Endodermal cell (in vitro differentiated cells): Measurements from ENCODE around the gene TMTC1. TPM values are rescaled to one million over a fixed set of nuclear protein-coding genes. Genes with fewer than 3 reads are reported as not detected.
A peak's percentile ranks its signal among the peaks of the same experiment; 100 is the strongest.

Experiments used
- DNase-seq: peaks from one replicate; pipeline ENCODE4 v3.0.0-alpha.2; 2017
- H3K27ac ChIP-seq: 2 replicates; pipeline ENCODE4 v1.5.1; 2013; ENCODE audit warnings: mild to moderate bottlenecking, low read depth, low read length, moderate library complexity
- H3K27me3 ChIP-seq: 2 replicates; pipeline ENCODE4 v1.6.1; 2013; ENCODE audit warnings: mild to moderate bottlenecking, low read length, moderate library complexity; ENCODE audit not compliant: insufficient read depth, control insufficient read depth, poor library complexity, severe bottlenecking
- H3K36me3 ChIP-seq: 2 replicates; pipeline ENCODE4 v1.7.0; 2013; ENCODE audit warnings: mild to moderate bottlenecking, low read length, moderate library complexity; ENCODE audit not compliant: control insufficient read depth, insufficient read depth
- H3K4me1 ChIP-seq: one replicate; pipeline ENCODE4 v1.7.0; 2013; ENCODE audit warnings: low read length; ENCODE audit not compliant: control insufficient read depth, insufficient read depth
- H3K4me3 ChIP-seq: 2 replicates; pipeline ENCODE4 v1.5.1; 2013; ENCODE audit warnings: mild to moderate bottlenecking, low read length, moderate library complexity
- H3K9ac ChIP-seq: 2 replicates; pipeline ENCODE4 v1.6.1; 2013; ENCODE audit warnings: mild to moderate bottlenecking, low read length, moderate library complexity; ENCODE audit not compliant: poor library complexity, severe bottlenecking; ENCODE audit errors: extremely low read depth
- H3K9me3 ChIP-seq: 2 replicates; pipeline ENCODE4 v1.6.1; 2013; ENCODE audit warnings: mild to moderate bottlenecking, low read length, moderate library complexity; ENCODE audit not compliant: control insufficient read depth
- H3K27ac Mint-ChIP-seq: 2 replicates; pipeline ENCODE4 v1.8.0; 2020; ENCODE audit warnings: mixed read lengths
- H3K27me3 Mint-ChIP-seq: 2 replicates; pipeline ENCODE4 v1.8.0; 2021; ENCODE audit warnings: mild to moderate bottlenecking, mixed read lengths; ENCODE audit not compliant: insufficient read depth
- H3K36me3 Mint-ChIP-seq: 2 replicates; pipeline ENCODE4 v1.8.0; 2020; ENCODE audit warnings: low read depth, mixed read lengths
- H3K4me1 Mint-ChIP-seq: 2 replicates; pipeline ENCODE4 v1.8.0; 2020; ENCODE audit warnings: mixed read lengths
- H3K4me3 Mint-ChIP-seq: 2 replicates; pipeline ENCODE4 v1.8.0; 2020; ENCODE audit warnings: mild to moderate bottlenecking, moderate library complexity, mixed read lengths
- H3K9me3 Mint-ChIP-seq: 2 replicates; pipeline ENCODE4 v1.8.0; 2020; ENCODE audit warnings: mild to moderate bottlenecking, mixed read lengths
- WGBS, 2 experiments: methylation state at CpG; one replicate each; pipeline versions ENCODE4 v1.1.5 to v1.1.7; 2013; ENCODE audit warnings: missing lambda C conversion rate in 2 of 2, mixed read lengths in 1 of 2; ENCODE audit not compliant: insufficient coverage in 1 of 2, insufficient read length in 1 of 2; 5-methylcytosine and 5-hydroxymethylcytosine counted together
- total RNA-seq, 2 donors: library from RNA; stranded (reverse); fragmentation: NEBNext Ultra II Directional in 1 of 2; extraction: Animal tissue kit (Norgen Biotek cat#: 25700) in 1 of 2; gene quantifications; 2 replicates in 1 of 2; 3 replicates in 1 of 2; pipeline ENCODE4 v1.2.1, GENCODE V29; 2021
- TF ChIP-seq, protein P1 (sequence below): fragments of 200-600 bp; sonication (generic); conservative IDR thresholded peaks from 2 replicates; pipeline ENCODE4 v1.5.0; 2021; ENCODE audit warnings: antibody characterized with exemption, mild to moderate bottlenecking

TMTC1 gene
- total RNA-seq, 2 donors from 2014 or later, result 31.6 to 71.0 TPM

DNA sequence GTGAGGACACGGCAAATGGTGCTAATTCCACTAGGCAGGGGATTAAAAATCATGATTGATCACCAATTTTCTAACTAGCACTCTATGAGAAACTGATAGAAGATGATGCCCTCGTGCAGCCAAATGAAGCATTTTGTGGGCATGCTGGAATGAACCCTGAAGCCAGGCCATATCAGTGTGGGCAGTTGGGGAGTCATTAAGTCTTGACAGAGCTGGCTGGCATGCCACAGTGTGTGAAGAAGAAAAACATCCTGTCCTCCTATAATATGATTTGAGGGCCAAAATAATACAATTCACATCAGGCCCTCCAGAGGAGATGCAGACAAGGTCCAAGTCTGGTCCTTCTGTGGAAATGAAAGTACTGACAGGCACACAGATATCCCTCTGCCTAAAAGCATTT, 107.1 kb downstream of the TMTC1 start:
- Mint-ChIP-seq H3K4me3 (no peak overlapping the region), H3K9me3 (no peaks in the 10 kb centered on the region), H3K4me1 (peaks cover 16% of the 10 kb centered on the region), H3K27ac (peak overlapping the region; percentile 12), H3K36me3 (peaks cover 8% of the 10 kb centered on the region), H3K27me3 (no peaks in the 10 kb centered on the region)
- H3K4me3 ChIP-seq, result no peak overlapping the region
- TF ChIP-seq, protein P1, sequence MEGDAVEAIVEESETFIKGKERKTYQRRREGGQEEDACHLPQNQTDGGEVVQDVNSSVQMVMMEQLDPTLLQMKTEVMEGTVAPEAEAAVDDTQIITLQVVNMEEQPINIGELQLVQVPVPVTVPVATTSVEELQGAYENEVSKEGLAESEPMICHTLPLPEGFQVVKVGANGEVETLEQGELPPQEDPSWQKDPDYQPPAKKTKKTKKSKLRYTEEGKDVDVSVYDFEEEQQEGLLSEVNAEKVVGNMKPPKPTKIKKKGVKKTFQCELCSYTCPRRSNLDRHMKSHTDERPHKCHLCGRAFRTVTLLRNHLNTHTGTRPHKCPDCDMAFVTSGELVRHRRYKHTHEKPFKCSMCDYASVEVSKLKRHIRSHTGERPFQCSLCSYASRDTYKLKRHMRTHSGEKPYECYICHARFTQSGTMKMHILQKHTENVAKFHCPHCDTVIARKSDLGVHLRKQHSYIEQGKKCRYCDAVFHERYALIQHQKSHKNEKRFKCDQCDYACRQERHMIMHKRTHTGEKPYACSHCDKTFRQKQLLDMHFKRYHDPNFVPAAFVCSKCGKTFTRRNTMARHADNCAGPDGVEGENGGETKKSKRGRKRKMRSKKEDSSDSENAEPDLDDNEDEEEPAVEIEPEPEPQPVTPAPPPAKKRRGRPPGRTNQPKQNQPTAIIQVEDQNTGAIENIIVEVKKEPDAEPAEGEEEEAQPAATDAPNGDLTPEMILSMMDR, result no peak
- WGBS, 2 experiments, result 92% methylated on average over 2 of the region's 2 CpGs
- no peak for DNase-seq
- H3K27ac ChIP-seq, result no peak overlapping the region
- no peaks in the 10 kb centered on the region for H3K27me3 ChIP-seq
- H3K36me3 ChIP-seq, result no peaks in the 10 kb centered on the region
- H3K9me3 ChIP-seq, result no peaks in the 10 kb centered on the region
- H3K4me1 ChIP-seq, result no peaks in the 10 kb centered on the region
- H3K9ac ChIP-seq, result no peak overlapping the region

DNA sequence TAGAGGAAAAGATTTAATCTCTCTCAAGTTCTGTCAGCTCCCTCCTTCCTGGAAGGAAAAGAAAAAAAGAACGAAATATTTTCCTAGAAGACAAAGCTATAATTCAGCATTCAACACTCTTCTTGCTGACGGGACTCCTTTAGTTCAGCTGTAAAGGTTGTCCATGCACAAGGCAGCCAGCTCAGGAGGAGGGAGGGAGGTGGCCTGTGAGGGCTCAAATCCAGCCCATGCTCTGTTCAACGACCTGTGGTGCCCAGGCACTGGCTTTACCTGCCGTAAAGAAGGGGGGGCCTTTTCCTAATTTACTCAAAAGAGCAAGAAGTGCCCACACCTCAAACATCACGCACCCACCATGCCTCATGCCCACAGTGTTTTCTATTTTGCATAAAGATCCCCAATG, 109.3 kb downstream of the TMTC1 start:
- no peak overlapping the region for H3K4me3 Mint-ChIP-seq
- Histone ChIP-seq H3K27ac (no peak overlapping the region), H3K27me3 (no peaks in the 10 kb centered on the region), H3K9me3 (no peaks in the 10 kb centered on the region), H3K4me1 (no peaks in the 10 kb centered on the region), H3K36me3 (no peaks in the 10 kb centered on the region), H3K9ac (no peak overlapping the region), H3K4me3 (no peak overlapping the region)
- 89 to 90% methylated on average over 2 to 4 of the region's 5 CpGs for WGBS, 2 experiments
- H3K27ac Mint-ChIP-seq, result no peak overlapping the region
- no peaks in the 10 kb centered on the region for H3K27me3 Mint-ChIP-seq
- H3K4me1 Mint-ChIP-seq, result peaks cover 18% of the 10 kb centered on the region
- H3K36me3 Mint-ChIP-seq, result peaks cover 7% of the 10 kb centered on the region
- TF ChIP-seq, protein P1, result no peak
- DNase-seq, result no peak
- no peaks in the 10 kb centered on the region for H3K9me3 Mint-ChIP-seq

DNA sequence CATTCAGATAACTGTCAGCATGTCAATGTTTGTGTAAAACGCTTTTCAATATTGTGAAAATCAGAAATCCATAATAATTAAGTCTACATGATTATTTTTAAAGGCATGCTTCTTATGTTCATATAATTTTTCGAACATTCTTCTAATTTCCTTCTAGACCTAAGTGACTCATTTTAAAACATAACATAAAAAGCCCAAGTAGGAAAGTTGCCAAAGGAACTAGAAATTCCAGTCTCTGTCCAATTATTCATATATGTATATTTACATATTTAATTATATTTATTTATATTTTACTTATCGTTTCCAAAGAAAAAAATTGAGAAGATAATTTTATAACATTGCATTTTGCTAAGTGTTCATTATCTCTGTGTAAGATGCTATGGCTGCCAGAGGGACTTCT, 110.4 kb downstream of the TMTC1 start:
- H3K36me3 Mint-ChIP-seq, result peaks cover 9% of the 10 kb centered on the region
- Histone ChIP-seq H3K36me3 (no peaks in the 10 kb centered on the region), H3K27ac (no peak overlapping the region), H3K9me3 (no peaks in the 10 kb centered on the region), H3K27me3 (no peaks in the 10 kb centered on the region), H3K4me1 (no peaks in the 10 kb centered on the region), H3K9ac (no peak overlapping the region), H3K4me3 (no peak overlapping the region)
- no peaks in the 10 kb centered on the region for H3K27me3 Mint-ChIP-seq
- H3K4me1 Mint-ChIP-seq, result peaks cover 20% of the 10 kb centered on the region
- H3K4me3 Mint-ChIP-seq, result no peak overlapping the region
- no peak for DNase-seq
- no peaks in the 10 kb centered on the region for H3K9me3 Mint-ChIP-seq
- TF ChIP-seq, protein P1, result no peak
- 95% methylated on average over 2 of the region's 3 CpGs; no CpG with 5 or more reads in 1 of the 2 experiments for WGBS, 2 experiments
- H3K27ac Mint-ChIP-seq, result no peak overlapping the region
